HCT116 (cell line): ENCODE data around the gene COMMD6. TPM values are rescaled to one million over a fixed set of nuclear protein-coding genes. Genes with fewer than 3 reads are reported as not detected.

Experiments used
- ATAC-seq: fragments of 200-7000 bp; cut with Tn5 transposase; 2 replicates; pipeline ENCODE4 v1.9.1; 2020; ENCODE audit warnings: mild to moderate bottlenecking, moderate library complexity
- BruUV-seq: library from RNA; stranded (reverse); fragments of 400-500 nt; replicated peaks from 2 replicates; lab custom pipeline; 2021; lab: Mats Ljungman, UMichigan
- CTCF ChIA-PET: fragments of 300-600 bp; sonication (Branson Sonifier 250); formaldehyde crosslinking; loops from one replicate; lab custom pipeline; 2021; ENCODE audit warnings: antibody characterized with exemption; lab: Charles Lee
- POLR2A ChIA-PET: fragments of 300-600, 350-600 bp; sonication (Branson Sonifier 250); formaldehyde crosslinking; loops from one replicate; lab custom pipeline; 2021; ENCODE audit warnings: antibody characterized with exemption; lab: Charles Lee
- RAD21 ChIA-PET, 2 experiments: fragments of 300-600 bp; sonication (Branson Sonifier 250); formaldehyde crosslinking; loops; one replicate each; lab custom pipeline; 2023; ENCODE audit warnings: low total read pairs in 2 of 2; ENCODE audit not compliant: uncharacterized antibody in 2 of 2, unreplicated experiment in 2 of 2, low non-redundant PET in 1 of 2; lab: Charles Lee
- DNase-seq: peaks from one replicate; pipeline ENCODE4 v3.0.0-alpha.2; 2010; ENCODE audit warnings: low read depth, low spot score
- H2AFZ ChIP-seq: fragments of 200-600 bp; shearing (Covaris generic), sonication (generic); 2 replicates; pipeline ENCODE4 v1.6.1; 2017; ENCODE audit warnings: low read depth, mixed run types, mixed read lengths, antibody characterized with exemption, low read length; ENCODE audit not compliant: poor library complexity, severe bottlenecking
- H3K27ac ChIP-seq: 2 replicates; pipeline ENCODE4 v1.5.1; 2012; ENCODE audit warnings: low read depth, low read length
- H3K27me3 ChIP-seq: fragments of 200-600 bp; sonication (generic); 2 replicates; pipeline ENCODE4 v1.6.1; 2016; ENCODE audit warnings: mixed run types, low read length, mixed read lengths; ENCODE audit not compliant: insufficient read depth
- H3K36me3 ChIP-seq, 2 experiments: fragments of 200-500 bp in 1 of 2; fragments of 200-600 bp in 1 of 2; sonication (Bioruptor generic) in 1 of 2; sonication (generic) in 1 of 2; 2 replicates each; pipeline versions ENCODE4 v1.5.1 to v1.6.1; 2014 to 2016; ENCODE audit warnings: low read length in 2 of 2, inconsistent platforms in 1 of 2, mixed read lengths in 1 of 2, mixed run types in 1 of 2; ENCODE audit not compliant: insufficient read depth in 2 of 2, control insufficient read depth in 1 of 2
- H3K4me1 ChIP-seq, 2 experiments: fragments of 200-600 bp in 1 of 2; sonication (generic) in 1 of 2; 2 replicates each; pipeline versions ENCODE4 v1.5.1 to v1.6.1; 2012 to 2017; ENCODE audit warnings: low read length in 2 of 2, inconsistent platforms in 1 of 2, mild to moderate bottlenecking in 1 of 2, mixed read lengths in 1 of 2, mixed run types in 1 of 2, moderate library complexity in 1 of 2; ENCODE audit not compliant: insufficient read depth in 2 of 2, control insufficient read depth in 1 of 2
- H3K4me2 ChIP-seq: fragments of 200-600 bp; sonication (generic); 2 replicates; pipeline ENCODE4 v1.6.1; 2017; ENCODE audit warnings: mixed run types, low read length, mixed read lengths
- H3K4me3 ChIP-seq, 2 experiments: fragments of 200-600 bp in 1 of 2; sonication (generic) in 1 of 2; replicated peaks in 1 of 2; 2 replicates each; pipeline ENCODE4 v1.5.1; 2011 to 2016; ENCODE audit warnings: low read length in 2 of 2, control low read depth in 1 of 2, low read depth in 1 of 2, mild to moderate bottlenecking in 1 of 2, mixed read lengths in 1 of 2, mixed run types in 1 of 2
- H3K79me2 ChIP-seq: fragments of 200-600 bp; sonication (generic); 2 replicates; pipeline ENCODE4 v1.6.1; 2017; ENCODE audit warnings: mild to moderate bottlenecking, mixed run types, low read length, moderate library complexity, mixed read lengths; ENCODE audit not compliant: insufficient read depth
- H3K9ac ChIP-seq: fragments of 200-600 bp; sonication (generic); 2 replicates; pipeline ENCODE4 v1.6.1; 2016; ENCODE audit warnings: low read length, mixed read lengths
- H3K9me2 ChIP-seq: fragments of 200-600 bp; sonication (generic), shearing (Covaris generic); 2 replicates; pipeline ENCODE4 v1.6.1; 2017; ENCODE audit warnings: mixed run types, mild to moderate bottlenecking, moderate library complexity; ENCODE audit not compliant: insufficient read depth
- H3K9me3 ChIP-seq, 2 experiments: fragments of 200-500 bp in 1 of 2; fragments of 200-600 bp in 1 of 2; sonication (Bioruptor generic) in 1 of 2; sonication (generic) in 1 of 2; 2 replicates each; pipeline ENCODE4 v1.6.1; 2014 to 2017; ENCODE audit warnings: low read length in 2 of 2, mixed read lengths in 2 of 2, inconsistent platforms in 1 of 2, low read depth in 1 of 2, mild to moderate bottlenecking in 1 of 2, mixed run types in 1 of 2, moderate library complexity in 1 of 2; ENCODE audit not compliant: control insufficient read depth in 1 of 2, insufficient read depth in 1 of 2
- H4K20me1 ChIP-seq: fragments of 200-600 bp; sonication (generic), shearing (Covaris generic); 2 replicates; pipeline ENCODE4 v1.6.1; 2017; ENCODE audit warnings: mixed run types, mild to moderate bottlenecking, moderate library complexity; ENCODE audit not compliant: insufficient read depth
- ATF3 ChIP-seq: IDR thresholded peaks from 2 replicates; pipeline ENCODE4 v1.6.1; 2012
- CBX3 ChIP-seq: IDR thresholded peaks from 2 replicates; pipeline ENCODE4 v1.6.1; 2012; ENCODE audit warnings: low read depth
- CEBPB ChIP-seq: IDR thresholded peaks from 2 replicates; pipeline ENCODE4 v1.6.1; 2012; ENCODE audit warnings: low read depth
- ELF1 ChIP-seq: IDR thresholded peaks from 2 replicates; pipeline ENCODE4 v1.6.1; 2012; ENCODE audit warnings: low read depth, borderline replicate concordance
- EZH2 ChIP-seq: fragments of 200-600 bp; sonication (generic); IDR thresholded peaks from 2 replicates; pipeline ENCODE4 v1.6.1; 2017; ENCODE audit warnings: antibody characterized with exemption, mixed run types
- FOSL1 ChIP-seq: IDR thresholded peaks from 2 replicates; pipeline ENCODE4 v1.6.1; 2012; ENCODE audit warnings: low read depth
- JUND ChIP-seq: IDR thresholded peaks from 2 replicates; pipeline ENCODE4 v1.6.1; 2012
- POLR2A ChIP-seq: IDR thresholded peaks from 2 replicates; pipeline ENCODE4 v1.7.0; 2011; ENCODE audit warnings: borderline replicate concordance; ENCODE audit not compliant: insufficient read depth, insufficient read length; ENCODE audit errors: extremely low read depth
- RAD21 ChIP-seq: IDR thresholded peaks from 2 replicates; pipeline ENCODE4 v1.6.1; 2012; ENCODE audit warnings: low read depth, mild to moderate bottlenecking
- REST ChIP-seq: IDR thresholded peaks from 2 replicates; pipeline ENCODE4 v1.6.1; 2012; ENCODE audit warnings: low read depth
- SIN3A ChIP-seq: IDR thresholded peaks from 2 replicates; pipeline ENCODE4 v1.6.1; 2012; ENCODE audit warnings: low read depth
- SP1 ChIP-seq: IDR thresholded peaks from 2 replicates; pipeline ENCODE4 v1.6.1; 2012; ENCODE audit warnings: low read depth
- TCF7L2 ChIP-seq: IDR thresholded peaks from 2 replicates; pipeline ENCODE4 v1.7.0; 2011; ENCODE audit warnings: borderline replicate concordance, inconsistent platforms; ENCODE audit not compliant: insufficient read depth, insufficient read length; ENCODE audit errors: extremely low read depth
- ZFX ChIP-seq: fragments of 450-650 bp; IDR thresholded peaks from 2 replicates; pipeline ENCODE4 v1.6.1; 2017
- ZNF274 ChIP-seq: fragments of 200-500 bp; sonication (Bioruptor generic); IDR thresholded peaks from 2 replicates; pipeline ENCODE4 v1.6.1; 2014; ENCODE audit warnings: mild to moderate bottlenecking, low read depth, low read length, inconsistent platforms
- intact Hi-C: fragments of 100-400 bp; cut with micrococcal nuclease; formaldehyde crosslinking; loops from 2 replicates; pipeline ENCODE4 v1.10.0; 2022
- total RNA-seq: library from RNA; stranded (reverse); gene quantifications from one replicate; pipeline ENCODE4 v1.2.1, GENCODE V29; 2021; ENCODE audit not compliant: unreplicated experiment
- TF ChIP-seq, protein P1 (sequence below): IDR thresholded peaks from 2 replicates; pipeline ENCODE4 v1.6.1; 2012

The COMMD6 gene
- total RNA-seq, 1 experiment from 2014 or later, result 108 TPM

- Histone ChIP-seq H3K27ac (no peak overlapping the region), H2AFZ (no peak overlapping the region), H3K9me3 (no peaks in the 10 kb centered on the region), H3K9ac (no peak overlapping the region), H4K20me1 (no peaks in the 10 kb centered on the region; the same call in 1 of the 2 replicates), H3K4me1 (peaks cover 9 to 20% of the 10 kb centered on the region in 2 experiments), H3K36me3 (peaks cover 8 to 12% of the 10 kb centered on the region in 2 experiments; a peak in 3 of 4 replicates), H3K4me2 (no peak overlapping the region), H3K4me3 (no peak overlapping the region), H3K9me2 (no peaks in the 10 kb centered on the region), H3K27me3 (no peaks in the 10 kb centered on the region), H3K79me2 (peaks cover 16% of the 10 kb centered on the region)
- BruUV-seq, result no TSS peak
- TF ChIP-seq FOSL1 (no peak), JUND (no peak), SIN3A (no peak), RAD21 (no peak)
- TF ChIP-seq, protein P1, sequence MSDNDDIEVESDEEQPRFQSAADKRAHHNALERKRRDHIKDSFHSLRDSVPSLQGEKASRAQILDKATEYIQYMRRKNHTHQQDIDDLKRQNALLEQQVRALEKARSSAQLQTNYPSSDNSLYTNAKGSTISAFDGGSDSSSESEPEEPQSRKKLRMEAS, result no peak
- no peak for ATAC-seq
- intact Hi-C loops, result no loop called here
- CTCF ChIA-PET, result no interaction called here
- RAD21 ChIA-PET, result no interaction called here
- POLR2A ChIA-PET, result no interaction called here
- DNase-seq, result no peak
Measured at GRCh38 chr13:75533861-75534260, 3.8 kb downstream of the COMMD6 start.

DNA sequence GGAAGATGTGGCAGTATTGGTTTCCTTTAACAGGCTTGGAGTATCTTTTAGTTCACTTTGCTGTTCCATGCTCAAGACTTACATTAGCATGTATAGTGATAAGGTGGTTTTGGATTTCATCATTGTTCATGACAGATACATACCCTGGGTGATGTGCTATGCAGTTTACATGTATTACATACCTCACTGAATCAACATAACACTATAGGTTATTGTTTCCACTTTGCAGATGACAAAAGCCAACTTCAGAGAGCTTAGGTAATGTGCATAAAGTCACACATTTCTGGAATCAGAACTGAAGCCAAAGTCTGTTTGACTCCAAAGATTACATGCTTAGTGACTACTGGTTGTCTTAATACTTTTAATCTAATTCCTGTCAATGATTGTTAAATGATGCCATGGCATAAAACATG lies 7.1 kb downstream of the COMMD6 start:
- CTCF ChIA-PET, result no interaction called here
- Histone ChIP-seq H3K4me3 (no peak overlapping the region), H3K79me2 (no peaks in the 10 kb centered on the region), H3K4me2 (no peak overlapping the region), H3K9me2 (no peaks in the 10 kb centered on the region), H4K20me1 (no peaks in the 10 kb centered on the region; the same call in 1 of the 2 replicates), H3K9me3 (no peaks in the 10 kb centered on the region), H3K27ac (no peak overlapping the region), H3K9ac (no peak overlapping the region), H3K27me3 (no peaks in the 10 kb centered on the region), H3K4me1 (no peaks in the 10 kb centered on the region), H2AFZ (no peak overlapping the region), H3K36me3 (peaks cover 13 to 24% of the 10 kb centered on the region in 2 experiments; a peak in 3 of 4 replicates)
- POLR2A ChIA-PET, result no interaction called here
- no TSS peak for BruUV-seq
- DNase-seq, result no peak
- intact Hi-C loops, result no loop called here
- no peak for ATAC-seq
- RAD21 ChIA-PET, result no interaction called here
- TF ChIP-seq CBX3 (no peak), ZFX (no peak), SIN3A (no peak), RAD21 (no peak), REST (no peak), ZNF274 (no peak), SP1 (no peak), JUND (no peak), POLR2A (no peak), FOSL1 (no peak), EZH2 (no peak), ELF1 (no peak), TCF7L2 (no peak), CEBPB (no peak), ATF3 (no peak)
- TF ChIP-seq, protein P1, result no peak
